Activated CD8-positive, alpha-beta T cell treated with anti-CD3 and anti-CD28 coated beads, Interleukin-2, amount 10 ng/mL, durations not matched to agents 7 days and 5 days (primary cell): Measurements from ENCODE around the gene IFTAP. TPM values are rescaled to one million over a fixed set of nuclear protein-coding genes. Genes with fewer than 3 reads are reported as not detected.
"Not testable (repeated sequence)": the region's sequence is repeated elsewhere in the genome, so short reads cannot be mapped to it uniquely, and the experiment has no call there.

Source experiments
- ATAC-seq: fragments of 150-1000 bp; cut with Tn5 transposase; one replicate; pipeline ENCODE4 v1.10.0; 2021; ENCODE audit warnings: moderate library complexity
- CTCF ChIA-PET: fragments of 350-600 bp; sonication (Branson Sonifier 250); formaldehyde crosslinking; loops from one replicate; lab custom pipeline; 2021; ENCODE audit warnings: antibody characterized with exemption; lab: Charles Lee
- POLR2A ChIA-PET: fragments of 350-600 bp; sonication (Branson Sonifier 250); formaldehyde crosslinking; loops from one replicate; lab custom pipeline; 2021; ENCODE audit warnings: antibody characterized with exemption; lab: Charles Lee
- DNase-seq: peaks from one replicate; pipeline ENCODE4 v3.0.0-alpha.2; 2020
- H3K27ac Mint-ChIP-seq: one replicate; pipeline ENCODE4 v1.8.0; 2021; ENCODE audit warnings: mild to moderate bottlenecking, mixed read lengths
- H3K27me3 Mint-ChIP-seq: one replicate; pipeline ENCODE4 v1.8.0; 2021; ENCODE audit warnings: low read depth, mixed read lengths
- H3K36me3 Mint-ChIP-seq: one replicate; pipeline ENCODE4 v1.8.0; 2021; ENCODE audit warnings: low read depth, mixed read lengths
- H3K4me1 Mint-ChIP-seq: one replicate; pipeline ENCODE4 v1.8.0; 2021; ENCODE audit warnings: low read depth, mixed read lengths
- H3K4me3 Mint-ChIP-seq: one replicate; pipeline ENCODE4 v1.8.0; 2021; ENCODE audit warnings: mild to moderate bottlenecking, mixed read lengths
- H3K9me3 Mint-ChIP-seq: one replicate; pipeline ENCODE4 v1.8.0; 2022; ENCODE audit warnings: mixed read lengths; ENCODE audit not compliant: insufficient read depth
- total RNA-seq, 2 experiments: library from RNA; stranded (reverse); gene quantifications; one replicate each; pipeline ENCODE4 v1.2.3, GENCODE V29; 2021

IFTAP gene
- total RNA-seq, 2 experiments from 2014 or later: 0.90 to 1.5 TPM

DNA sequence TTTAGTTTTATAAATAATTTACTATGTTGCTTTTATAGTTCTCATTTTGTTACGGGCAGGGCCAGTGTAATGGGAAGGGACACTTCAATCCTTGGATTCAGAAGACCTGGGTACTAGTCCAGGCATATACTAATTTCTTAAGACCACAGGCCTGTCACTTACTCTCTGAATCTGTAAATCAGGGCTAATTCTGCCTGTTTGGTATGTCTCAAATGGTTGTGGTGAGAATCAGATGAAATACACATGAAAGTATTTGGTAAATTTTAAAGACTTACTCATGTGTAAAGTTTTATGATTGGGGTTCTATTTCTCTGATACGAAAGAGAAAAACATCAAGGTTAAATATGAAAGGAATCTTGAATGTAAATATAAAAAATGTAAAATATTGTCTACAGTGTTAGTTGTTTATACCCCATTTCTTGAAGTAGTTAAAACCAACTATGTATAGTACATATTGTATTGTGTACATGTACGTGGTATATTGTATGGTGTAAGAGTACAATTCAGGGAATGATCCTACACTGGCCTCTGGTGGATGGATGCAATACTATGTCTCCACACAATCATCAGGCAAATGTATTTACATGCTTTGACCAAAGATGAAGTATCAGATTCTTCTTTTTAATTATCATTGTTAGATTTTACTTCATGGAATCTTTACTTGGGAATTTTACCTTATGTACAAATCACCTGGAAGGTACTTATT is 28.3 kb downstream of the IFTAP start:
- ATAC-seq (no peak), DNase-seq (no peak)
- no peaks in the 10 kb centered on the region for H3K9me3 Mint-ChIP-seq
- CTCF ChIA-PET: interaction anchor here (1.3 kb wide), 1 partner anchor 59 kb away, joined by 11 read pairs; no protein-coding TSS in a partner anchor
- no peak overlapping the region for H3K4me3 Mint-ChIP-seq
- POLR2A ChIA-PET: no interaction called here
- no peaks in the 10 kb centered on the region for H3K36me3 Mint-ChIP-seq
- no peak overlapping the region for H3K27ac Mint-ChIP-seq
- H3K27me3 Mint-ChIP-seq: peaks cover 18% of the 10 kb centered on the region
- H3K4me1 Mint-ChIP-seq: no peaks in the 10 kb centered on the region

DNA sequence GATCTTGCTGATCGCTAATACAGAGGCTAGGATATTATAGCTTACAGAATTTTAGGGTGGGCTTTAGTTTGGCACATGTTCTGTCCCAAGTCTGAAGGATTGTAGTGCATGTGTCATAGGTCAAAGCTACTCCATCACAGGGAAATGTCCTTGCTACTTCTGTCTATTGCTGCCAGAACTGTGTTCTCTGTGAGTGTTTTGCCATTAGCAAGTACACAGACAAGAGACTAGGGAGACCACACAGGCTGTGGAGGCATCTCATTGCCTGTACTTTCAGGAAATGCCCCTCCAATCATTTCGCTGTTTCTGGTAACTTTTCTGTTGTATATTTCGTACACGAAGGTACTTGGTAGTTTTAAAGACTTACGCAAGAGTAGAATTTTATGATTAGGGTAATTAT is 29.2 kb downstream of the IFTAP start:
- ATAC-seq (no peak), DNase-seq (no peak)
- Mint-ChIP-seq H3K4me3 (no peak overlapping the region), H3K27me3 (peaks cover 14% of the 10 kb centered on the region), H3K27ac (no peak overlapping the region), H3K9me3 (no peaks in the 10 kb centered on the region), H3K4me1 (no peaks in the 10 kb centered on the region), H3K36me3 (no peaks in the 10 kb centered on the region)
- POLR2A ChIA-PET: no interaction called here
- CTCF ChIA-PET: interaction anchor here (1.3 kb wide), 1 partner anchor 59 kb away, joined by 11 read pairs; no protein-coding TSS in a partner anchor

DNA sequence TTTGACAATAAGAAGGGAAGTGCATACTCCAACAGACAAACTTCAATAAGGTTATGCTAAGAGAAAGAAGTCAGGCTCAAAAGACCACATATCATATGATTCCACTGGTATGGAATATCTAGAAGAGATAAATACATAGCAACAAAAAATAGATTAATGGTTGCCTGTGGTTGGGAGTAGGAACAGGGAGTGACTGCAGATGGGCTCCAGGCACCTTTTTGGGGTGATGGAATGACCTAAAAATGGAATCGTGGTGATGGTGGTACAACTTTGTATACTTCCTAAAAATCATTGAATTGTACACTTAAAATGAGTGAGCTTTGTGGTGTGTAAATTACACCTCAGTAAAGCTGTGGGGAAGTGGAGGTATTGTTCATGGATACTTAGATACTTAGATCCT is 32.7 kb downstream of the IFTAP start:
- H3K4me1 Mint-ChIP-seq: no peaks in the 10 kb centered on the region
- ATAC-seq (no peak), DNase-seq (no peak)
- H3K36me3 Mint-ChIP-seq: no peaks in the 10 kb centered on the region
- no peak overlapping the region for H3K27ac Mint-ChIP-seq
- CTCF ChIA-PET: interaction anchor here (0.6 kb wide), 1 partner anchor 15 kb away, joined by 4 read pairs; no protein-coding TSS in a partner anchor
- no peak overlapping the region for H3K4me3 Mint-ChIP-seq
- POLR2A ChIA-PET: no interaction called here
- H3K9me3 Mint-ChIP-seq: no peaks in the 10 kb centered on the region
- H3K27me3 Mint-ChIP-seq: peaks cover 4% of the 10 kb centered on the region

- no peak for ATAC-seq
- Mint-ChIP-seq H3K27me3 (peaks cover 4% of the 10 kb centered on the region), H3K9me3 (no peaks in the 10 kb centered on the region), H3K27ac (no peak overlapping the region), H3K4me3 (no peak overlapping the region), H3K4me1 (no peaks in the 10 kb centered on the region), H3K36me3 (no peaks in the 10 kb centered on the region)
- ChIA-PET POLR2A (no interaction called here), CTCF (interaction anchor here (0.6 kb wide), 1 partner anchor 15 kb away, joined by 4 read pairs; no protein-coding TSS in a partner anchor)
- DNase-seq: no peak
These were observed 33.2 kb downstream of the IFTAP start for GRCh38 chr11:36627471-36627870.

DNA sequence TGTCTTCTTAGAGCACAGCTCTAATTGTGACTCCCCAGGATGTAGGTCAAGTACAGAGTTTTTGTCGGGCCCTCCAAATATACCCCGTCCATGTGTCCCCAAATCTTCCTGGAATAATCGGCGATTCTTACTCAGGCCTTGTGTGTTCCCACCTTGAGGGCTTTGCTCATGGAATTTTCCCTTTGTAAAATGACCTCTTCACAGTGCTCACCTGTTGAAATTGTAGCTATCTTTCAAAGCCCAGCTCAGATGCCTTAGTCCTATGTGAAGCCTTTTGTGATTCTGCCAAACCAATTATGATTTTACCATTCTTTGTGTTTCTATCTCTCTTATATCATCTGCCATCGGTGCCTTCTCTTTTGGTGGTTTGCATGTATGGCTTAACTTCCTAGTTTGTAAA is 33.8 kb downstream of the IFTAP start:
- CTCF ChIA-PET: no interaction called here
- Mint-ChIP-seq H3K4me3 (no peak overlapping the region), H3K4me1 (no peaks in the 10 kb centered on the region), H3K27me3 (peaks cover 4% of the 10 kb centered on the region), H3K27ac (no peak overlapping the region), H3K36me3 (no peaks in the 10 kb centered on the region), H3K9me3 (no peaks in the 10 kb centered on the region)
- POLR2A ChIA-PET: no interaction called here
- no peak for DNase-seq
- no peak for ATAC-seq

GRCh38 chr11:36628765-36629244 is 34.5 kb downstream of the IFTAP start:
- H3K27ac Mint-ChIP-seq: no peak overlapping the region
- no peaks in the 10 kb centered on the region for H3K9me3 Mint-ChIP-seq
- CTCF ChIA-PET: no interaction called here
- no peaks in the 10 kb centered on the region for H3K4me1 Mint-ChIP-seq
- ATAC-seq (no peak), DNase-seq (no peak)
- no peaks in the 10 kb centered on the region for H3K36me3 Mint-ChIP-seq
- H3K27me3 Mint-ChIP-seq: peaks cover 4% of the 10 kb centered on the region
- POLR2A ChIA-PET: no interaction called here
- no peak overlapping the region for H3K4me3 Mint-ChIP-seq

DNA sequence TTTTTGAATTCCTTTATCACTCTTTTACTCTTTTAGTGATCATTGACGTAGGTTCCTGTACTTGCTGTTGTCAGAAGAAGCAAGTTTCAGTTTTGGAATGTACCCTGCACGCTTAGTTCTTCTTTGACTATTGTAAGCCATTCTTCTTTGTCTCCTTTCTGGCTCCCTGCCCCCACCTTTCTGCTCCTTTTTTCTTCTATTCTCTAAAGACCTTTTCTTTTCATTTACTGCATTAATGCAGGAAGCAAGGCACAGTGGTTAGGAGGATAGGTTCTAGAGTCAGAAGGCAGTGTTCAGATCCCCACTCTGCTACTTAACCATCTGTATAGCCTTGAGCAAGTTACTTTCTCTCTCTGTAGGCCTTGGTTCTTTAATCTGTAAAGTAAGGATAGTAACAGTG is 37.5 kb downstream of the IFTAP start:
- Mint-ChIP-seq H3K27ac (no peak overlapping the region), H3K9me3 (no peaks in the 10 kb centered on the region), H3K4me1 (no peaks in the 10 kb centered on the region), H3K36me3 (no peaks in the 10 kb centered on the region), H3K27me3 (peaks cover 2% of the 10 kb centered on the region), H3K4me3 (no peak overlapping the region)
- ChIA-PET CTCF (no interaction called here), POLR2A (no interaction called here)
- ATAC-seq (no peak), DNase-seq (no peak)

DNA sequence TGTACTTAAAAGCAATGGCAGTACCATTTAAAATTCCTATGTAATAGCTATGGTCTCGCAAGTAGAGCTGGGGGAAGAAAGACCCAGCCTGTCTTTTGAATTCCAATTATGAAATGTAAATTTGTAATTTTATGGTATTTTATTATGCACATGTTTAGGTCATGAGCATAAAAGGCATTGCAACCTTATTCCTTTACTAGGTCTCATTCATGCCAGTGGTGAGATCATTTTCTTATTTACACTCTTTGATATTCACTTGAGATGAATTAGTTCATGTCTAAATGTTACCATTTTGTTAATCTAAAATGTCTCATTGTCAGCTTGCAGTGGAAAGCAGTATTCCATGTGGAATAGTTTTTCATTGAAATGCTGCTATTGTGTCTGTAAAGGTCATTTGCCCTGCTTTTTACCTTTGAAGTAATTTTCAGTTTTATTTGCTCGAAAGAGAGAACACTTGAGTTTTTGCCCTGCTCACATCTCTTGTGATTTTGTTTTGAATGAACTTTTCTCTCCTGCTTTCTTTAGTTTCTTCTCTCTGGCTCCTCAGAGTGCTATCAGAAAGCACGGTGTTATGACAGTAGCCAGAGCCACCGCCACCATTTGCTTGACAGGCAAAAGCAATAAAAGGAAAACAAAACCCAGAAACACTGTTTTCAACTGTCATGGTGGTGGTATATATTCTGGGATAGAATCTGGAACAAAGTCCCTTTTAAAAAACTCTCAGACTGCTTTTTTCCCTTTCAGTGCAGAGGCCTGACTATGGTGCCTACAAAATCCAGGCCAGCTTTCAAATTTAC is 41.0 kb downstream of the IFTAP start:
- CTCF ChIA-PET: interaction anchor here (1.0 to 1.4 kb wide), 2 partner anchors 36 to 71 kb away, joined by 4 to 5 read pairs; no protein-coding TSS in a partner anchor

GRCh38 chr11:36638556-36638955 is 44.3 kb downstream of the IFTAP start:
- Mint-ChIP-seq H3K4me1 (no peaks in the 10 kb centered on the region), H3K4me3 (no peak overlapping the region), H3K9me3 (no peaks in the 10 kb centered on the region), H3K36me3 (no peaks in the 10 kb centered on the region), H3K27ac (no peak overlapping the region), H3K27me3 (peaks cover 4% of the 10 kb centered on the region)
- CTCF ChIA-PET: no interaction called here
- ATAC-seq (no peak), DNase-seq (no peak)
- POLR2A ChIA-PET: no interaction called here

More for the DNA sequence above, 41.0 kb downstream of the IFTAP start:
- Mint-ChIP-seq H3K27me3 (peaks cover 2% of the 10 kb centered on the region), H3K4me1 (no peaks in the 10 kb centered on the region), H3K4me3 (no peak overlapping the region), H3K27ac (no peak overlapping the region), H3K9me3 (no peaks in the 10 kb centered on the region), H3K36me3 (no peaks in the 10 kb centered on the region)
- no peak for DNase-seq
- no peak for ATAC-seq
- POLR2A ChIA-PET: interaction anchor here (0.6 kb wide), 1 partner anchor 45 kb away, joined by 4 read pairs; no protein-coding TSS in a partner anchor

DNA sequence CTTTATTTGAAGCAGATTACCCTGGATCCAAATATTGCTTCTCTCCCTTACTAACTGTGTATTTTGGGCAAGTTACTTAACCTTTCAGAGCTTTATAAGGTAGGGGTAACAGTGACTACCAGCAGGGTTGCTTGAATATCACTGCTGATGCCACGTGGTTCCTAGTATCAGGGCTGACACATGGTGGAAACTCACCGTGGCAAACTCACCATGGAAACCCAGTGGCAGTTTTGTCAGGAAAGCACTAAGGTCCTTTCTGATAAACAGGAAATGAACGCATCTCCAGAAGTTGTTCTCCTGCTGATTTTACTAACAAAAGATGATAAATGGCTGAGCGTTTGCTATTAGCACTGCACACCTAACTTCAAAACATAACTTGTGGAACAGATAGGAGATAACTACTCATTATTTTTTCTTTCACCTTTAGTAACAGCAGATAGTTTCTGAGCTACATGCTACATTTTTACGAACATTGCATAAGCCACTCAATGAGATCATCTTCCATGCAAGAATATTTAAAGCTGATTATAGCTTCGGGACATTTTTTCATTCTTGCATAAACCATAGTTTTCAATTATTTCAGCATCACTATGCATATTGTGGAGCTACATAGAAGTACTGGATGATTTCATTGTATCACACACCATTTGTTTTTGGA is 63.4 kb downstream of the IFTAP start:
- DNase-seq (no peak), ATAC-seq (no peak)
- H3K36me3 Mint-ChIP-seq: no peaks in the 10 kb centered on the region
- no peak overlapping the region for H3K27ac Mint-ChIP-seq
- H3K4me1 Mint-ChIP-seq: no peaks in the 10 kb centered on the region
- H3K9me3 Mint-ChIP-seq: no peaks in the 10 kb centered on the region
- H3K4me3 Mint-ChIP-seq: no peak overlapping the region
- POLR2A ChIA-PET: no interaction called here
- no peaks in the 10 kb centered on the region for H3K27me3 Mint-ChIP-seq
- CTCF ChIA-PET: no interaction called here

GRCh38 chr11:36661359-36661758 is 67.1 kb downstream of the IFTAP start:
- ATAC-seq, DNase-seq, H3K4me1 Mint-ChIP-seq, H3K27me3 Mint-ChIP-seq, H3K9me3 Mint-ChIP-seq, H3K4me3 Mint-ChIP-seq, POLR2A ChIA-PET, H3K27ac Mint-ChIP-seq, H3K36me3 Mint-ChIP-seq: not testable (repeated sequence)
- CTCF ChIA-PET: interaction anchor here (0.6 to 1.4 kb wide), 2 partner anchors 8 to 96 kb away, joined by 3 to 4 read pairs; no protein-coding TSS in a partner anchor
